Measurements from ENCODE around the gene SYT12. TPM values are rescaled to one million over a fixed set of nuclear protein-coding genes. Genes with fewer than 3 reads are reported as not detected.

The SYT12 gene
- total RNA-seq, 1 donor from 2014 or later, result 6.3 TPM

GRCh38 chr11:67090717-67091116, 67.8 kb downstream of the SYT12 start:
- Histone ChIP-seq H3K9me3 (no peaks in the 10 kb centered on the region), H3K4me3 (no peak overlapping the region), H3K27ac (no peak overlapping the region), H3K36me3 (no peaks in the 10 kb centered on the region), H3K27me3 (no peaks in the 10 kb centered on the region), H3K4me1 (no peaks in the 10 kb centered on the region)
- TF ChIP-seq CTCF (IDR thresholded peaks at IDR 0.05), result no peak
- DNase-seq (ENCODE audit: low spot score in 2 of 2), result no peak
- intact Hi-C loops (cut with DNase I), result no loop called here

GRCh38 chr11:67095214-67095507, 72.2 kb downstream of the SYT12 start:
- DNase-seq (ENCODE audit: low spot score in 2 of 2), result no peak
- Histone ChIP-seq H3K4me3 (no peak overlapping the region), H3K36me3 (no peaks in the 10 kb centered on the region), H3K9me3 (no peaks in the 10 kb centered on the region), H3K4me1 (no peaks in the 10 kb centered on the region), H3K27me3 (no peaks in the 10 kb centered on the region), H3K27ac (no peak overlapping the region)
- TF ChIP-seq CTCF (IDR thresholded peaks at IDR 0.05), result no peak
- intact Hi-C loops (cut with DNase I), result no loop called here

- H3K4me3 ChIP-seq, result no peak overlapping the region
- H3K36me3 ChIP-seq, result no peaks in the 10 kb centered on the region
- H3K27ac ChIP-seq, result no peak overlapping the region
- H3K4me1 ChIP-seq, result no peaks in the 10 kb centered on the region
- intact Hi-C loops (cut with DNase I), result no loop called here
- H3K9me3 ChIP-seq, result no peaks in the 10 kb centered on the region
- TF ChIP-seq CTCF (IDR thresholded peaks at IDR 0.05), result no peak
- H3K27me3 ChIP-seq, result no peaks in the 10 kb centered on the region
- DNase-seq (ENCODE audit: low spot score in 2 of 2), result no peak
These were observed 76.0 kb downstream of the SYT12 start for GRCh38 chr11:67098799-67099429.

GRCh38 chr11:67099831-67100324, 76.9 kb downstream of the SYT12 start:
- no peak for DNase-seq (ENCODE audit: low spot score in 2 of 2)
- Histone ChIP-seq H3K9me3 (no peaks in the 10 kb centered on the region), H3K4me3 (no peak overlapping the region), H3K36me3 (no peaks in the 10 kb centered on the region), H3K27me3 (no peaks in the 10 kb centered on the region), H3K27ac (no peak overlapping the region), H3K4me1 (no peaks in the 10 kb centered on the region)
- intact Hi-C loops (cut with DNase I), result no loop called here
- TF ChIP-seq CTCF (IDR thresholded peaks at IDR 0.05), result no peak

Other genes starting within 250 kb of the SYT12 start
- gene RCE1, start 179.7 kb upstream of the SYT12 start, total RNA-seq, result 45.7 TPM
- gene LRFN4, start 166.1 kb upstream of the SYT12 start, total RNA-seq, result 60.5 TPM
- gene PC, start 64.8 kb upstream of the SYT12 start, total RNA-seq, result 13.5 TPM
- not detected for gene C11orf86, start 47.8 kb upstream of the SYT12 start, total RNA-seq
- 82.6 TPM for gene RHOD, start 33.7 kb downstream of the SYT12 start, total RNA-seq
- gene KDM2A, start 96.1 kb downstream of the SYT12 start, total RNA-seq, result 129 TPM
- gene GRK2, start 243.3 kb downstream of the SYT12 start, total RNA-seq, result 65.3 TPM